M059J (cell line): ENCODE measurements around the gene RAB20. TPM values are rescaled to one million over a fixed set of nuclear protein-coding genes. Genes with fewer than 3 reads are reported as not detected.
"Not testable (repeated sequence)": the region's sequence is repeated elsewhere in the genome, so short reads cannot be mapped to it uniquely, and the experiment has no call there.

Experiments
- DNase-seq: peaks from one replicate; pipeline ENCODE4 v3.0.0-alpha.2; 2012; ENCODE audit warnings: low read depth
- total RNA-seq: library from RNA; depleted of rRNA; stranded (reverse); fragments of >200 nt; shearing (Covaris generic); gene quantifications from 2 replicates; pipeline ENCODE4 v1.2.3, GENCODE V29; 2014; rRNA removed

Gene RAB20, protein sequence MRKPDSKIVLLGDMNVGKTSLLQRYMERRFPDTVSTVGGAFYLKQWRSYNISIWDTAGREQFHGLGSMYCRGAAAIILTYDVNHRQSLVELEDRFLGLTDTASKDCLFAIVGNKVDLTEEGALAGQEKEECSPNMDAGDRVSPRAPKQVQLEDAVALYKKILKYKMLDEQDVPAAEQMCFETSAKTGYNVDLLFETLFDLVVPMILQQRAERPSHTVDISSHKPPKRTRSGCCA
- 6.1 and 9.3 TPM in 2 replicates for total RNA-seq

DNA sequence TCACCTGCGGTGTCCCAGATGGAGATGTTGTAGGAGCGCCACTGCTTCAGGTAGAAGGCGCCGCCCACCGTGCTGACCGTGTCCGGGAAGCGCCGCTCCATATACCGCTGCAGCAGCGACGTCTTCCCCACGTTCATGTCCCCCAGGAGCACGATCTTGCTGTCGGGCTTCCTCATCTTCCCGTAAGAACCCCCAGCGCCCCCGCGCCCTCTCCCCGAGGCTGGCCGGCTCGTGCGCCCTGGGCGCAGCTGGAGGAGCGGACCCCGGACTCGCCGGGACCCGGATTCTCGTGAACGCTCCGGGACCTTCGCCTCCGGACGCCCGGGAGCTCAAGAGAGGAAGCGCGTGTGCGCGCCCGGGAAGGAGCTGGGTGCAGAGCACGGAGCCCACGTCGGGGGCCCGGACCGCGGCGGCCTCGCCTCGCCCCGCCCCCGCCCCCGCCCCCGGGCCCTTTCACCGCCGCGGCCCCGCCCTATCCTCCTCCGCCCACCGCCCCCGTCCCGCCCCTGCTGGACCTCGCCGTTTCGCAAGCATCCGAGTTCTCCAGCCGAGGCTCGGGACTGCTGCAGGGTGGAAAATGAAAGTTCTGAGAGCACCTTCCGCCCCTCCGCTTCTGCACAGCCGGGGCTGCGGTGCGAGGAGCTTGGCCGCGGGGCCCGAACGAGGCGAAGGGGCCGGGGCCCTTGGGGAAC, at the start of gene RAB20:
Gene RAB20, minus strand, starts transcription at position 379 of the 692 bp plus-strand sequence. Its CDS starts 203 bp downstream, at position 176.
- peak; percentile 75 for DNase-seq

DNA sequence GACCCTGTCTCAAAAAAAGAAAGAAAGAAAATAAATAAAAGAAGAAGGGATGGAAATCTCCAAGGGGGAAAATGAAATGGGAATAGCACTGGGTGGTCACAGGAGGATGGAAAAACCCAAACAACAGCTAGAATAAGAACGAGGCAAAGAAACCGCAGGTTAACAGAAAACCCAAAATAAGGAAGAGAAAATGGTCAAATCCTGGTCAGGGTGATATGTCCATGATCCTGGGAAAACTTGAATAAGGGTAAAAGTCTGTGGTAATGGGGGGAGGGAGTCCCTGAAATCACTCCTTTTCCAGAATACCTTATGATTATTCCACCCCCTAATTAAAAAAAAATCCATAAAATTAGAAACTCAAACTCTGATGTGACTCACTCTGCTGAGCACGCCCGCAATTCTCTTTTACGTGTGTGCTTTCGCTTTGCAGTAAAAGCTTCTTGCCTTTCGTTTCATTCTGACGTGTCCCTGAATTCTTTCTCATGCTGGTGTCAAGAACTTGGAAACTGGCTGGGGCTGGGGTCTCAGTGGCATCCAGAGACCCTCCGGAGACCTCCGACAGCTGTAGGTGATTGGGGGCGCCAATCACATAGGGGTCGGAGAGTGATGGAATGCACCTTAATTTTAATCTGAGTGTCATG, 49.6 kb upstream of the RAB20 start:
- peak; percentile 32 for DNase-seq

- no peak for DNase-seq
These were observed 46.2 kb upstream of the RAB20 start for GRCh38 chr13:110607675-110608224.

DNA sequence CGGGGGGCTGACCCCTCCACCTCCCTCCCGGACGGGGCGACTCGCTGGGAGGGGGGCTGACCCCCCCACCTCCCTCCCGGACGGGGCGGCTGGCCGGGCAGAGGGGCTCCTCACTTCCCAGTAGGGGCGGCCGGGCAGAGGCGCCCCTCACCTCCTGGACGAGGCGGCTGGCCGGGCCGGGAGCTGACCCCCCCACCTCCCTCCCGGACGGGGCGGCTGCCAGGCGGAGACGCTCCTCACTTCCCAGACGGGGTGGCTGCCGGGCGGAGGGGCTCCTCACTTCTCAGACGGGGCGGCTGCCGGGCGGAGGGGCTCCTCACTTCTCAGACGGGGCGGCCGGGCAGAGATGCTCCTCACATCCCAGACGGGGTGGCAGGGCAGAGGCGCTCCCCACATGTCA, 44.8 kb upstream of the RAB20 start:
- not testable (repeated sequence) for DNase-seq

DNA sequence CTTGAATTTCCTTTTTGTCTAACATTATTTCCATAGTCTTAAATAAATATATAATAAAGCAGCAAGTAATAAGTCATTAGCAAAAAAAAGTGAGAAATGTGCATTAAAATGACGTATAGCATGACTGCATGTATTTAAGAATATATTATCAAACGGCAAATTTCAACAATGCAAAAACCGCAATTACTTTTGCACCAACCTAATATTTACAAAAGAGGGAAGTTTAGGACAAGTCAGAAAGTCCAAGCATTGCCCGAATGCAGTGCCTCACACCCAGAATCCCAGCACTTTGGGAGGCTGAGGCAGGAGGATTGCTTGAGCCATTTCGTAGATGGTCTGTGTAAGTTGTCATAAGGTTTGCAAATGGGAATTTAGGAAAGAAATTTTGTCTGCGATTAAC, 43.6 kb upstream of the RAB20 start:
- DNase-seq, result no peak

DNA sequence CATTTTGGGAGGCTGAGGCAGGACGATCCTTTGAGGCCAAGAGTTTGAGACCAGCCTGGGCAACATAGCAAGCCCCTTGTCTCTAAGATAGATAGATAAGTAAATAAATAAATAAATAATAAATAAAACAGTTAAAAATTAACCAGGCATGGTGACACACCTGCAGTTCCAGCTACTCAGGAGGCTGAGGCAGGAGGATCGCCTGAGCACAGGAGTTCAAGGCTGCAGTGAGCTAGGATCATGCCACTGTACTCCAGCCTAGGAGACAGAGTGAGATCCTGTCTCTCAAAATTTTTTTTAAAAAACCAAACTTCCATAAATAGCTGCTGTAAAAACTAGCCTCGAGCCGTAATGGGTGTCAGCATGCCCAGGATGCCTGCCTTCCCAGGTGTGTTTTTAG, 39.5 kb upstream of the RAB20 start:
- no peak for DNase-seq

- DNase-seq, result no peak
These were observed 38.8 kb upstream of the RAB20 start for GRCh38 chr13:110600261-110600819.

GRCh38 chr13:110597041-110597689, 35.6 kb upstream of the RAB20 start:
- no peak for DNase-seq

- DNase-seq, result peak; percentile 62
These were observed 32.1 kb upstream of the RAB20 start for GRCh38 chr13:110593430-110594130.

DNA sequence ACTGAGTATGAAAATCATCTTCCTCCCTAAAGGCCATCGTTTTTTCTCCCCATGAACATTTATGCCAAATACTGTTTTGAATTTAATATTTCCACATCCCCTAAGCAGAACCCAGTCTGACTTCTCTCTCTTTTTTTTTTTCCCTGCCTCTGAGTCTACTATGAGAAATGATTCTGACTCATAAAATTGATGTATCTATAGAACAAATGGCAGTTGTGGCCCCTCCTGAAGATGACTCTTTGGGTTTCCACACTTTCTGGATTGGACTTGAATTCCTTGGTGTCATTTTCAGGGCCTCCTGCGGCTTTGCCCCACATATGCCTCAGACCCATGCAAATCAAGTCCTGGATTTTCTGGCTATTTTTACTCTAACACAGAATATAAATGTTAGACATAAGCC, 31.1 kb upstream of the RAB20 start:
- DNase-seq, result no peak

DNA sequence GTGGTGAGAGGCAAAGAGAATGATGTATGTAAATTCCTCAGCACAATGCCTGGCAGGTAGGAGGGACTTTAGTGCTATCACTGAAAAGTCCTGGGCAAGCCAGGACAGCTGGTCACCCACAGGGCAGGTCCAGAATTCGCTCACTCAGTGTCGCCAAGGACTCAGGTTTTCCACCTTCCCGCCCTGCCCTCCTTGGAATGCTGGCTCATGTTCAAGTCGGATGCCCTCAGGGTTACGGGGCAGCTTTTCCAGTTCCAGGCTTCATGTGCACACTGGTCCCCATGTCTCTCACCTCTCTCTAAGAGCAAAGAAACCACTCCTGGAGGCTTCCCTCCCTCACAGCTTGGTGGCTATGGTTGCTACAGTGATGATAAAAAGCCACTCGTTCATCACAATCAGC, 29.1 kb upstream of the RAB20 start:
- peak; percentile 15 for DNase-seq

GRCh38 chr13:110589793-110590390, 28.4 kb upstream of the RAB20 start:
- DNase-seq, result no peak

DNA sequence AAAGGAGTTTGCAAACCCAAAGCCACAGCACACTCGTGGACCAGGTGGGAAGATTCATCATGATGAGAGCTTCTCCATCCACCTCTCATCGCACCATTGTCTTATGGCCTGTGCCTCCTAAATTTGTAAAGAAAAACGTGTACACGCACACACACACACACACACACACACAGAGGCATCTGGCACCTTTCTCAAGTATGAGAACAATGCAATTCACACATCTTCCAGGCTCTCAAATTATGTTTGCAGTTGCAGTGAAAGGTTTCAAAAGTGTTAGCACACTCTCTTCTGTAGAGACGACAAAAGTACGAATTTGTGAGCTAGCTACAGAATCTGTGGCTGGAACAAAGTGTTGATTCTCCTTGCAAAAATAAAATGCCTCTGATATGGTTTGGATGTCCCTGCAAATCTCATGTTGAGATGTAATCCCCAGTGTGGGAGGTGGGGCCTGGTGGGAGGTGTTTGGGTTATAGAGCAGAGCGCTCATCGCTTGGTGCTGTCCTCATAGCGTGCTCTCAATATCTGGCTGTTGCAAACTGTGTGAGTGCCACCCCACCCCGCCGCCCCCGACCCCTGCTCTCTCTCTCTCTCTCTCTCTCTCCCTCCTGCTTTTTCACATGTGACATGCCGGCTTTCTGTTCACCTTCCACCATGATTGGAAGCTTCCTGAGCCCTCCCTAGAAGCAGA, 21.8 kb upstream of the RAB20 start:
- DNase-seq, result no peak

GRCh38 chr13:110582421-110582954, 21.0 kb upstream of the RAB20 start:
- DNase-seq, result no peak

GRCh38 chr13:110581506-110582185, 20.1 kb upstream of the RAB20 start:
- DNase-seq, result no peak

DNA sequence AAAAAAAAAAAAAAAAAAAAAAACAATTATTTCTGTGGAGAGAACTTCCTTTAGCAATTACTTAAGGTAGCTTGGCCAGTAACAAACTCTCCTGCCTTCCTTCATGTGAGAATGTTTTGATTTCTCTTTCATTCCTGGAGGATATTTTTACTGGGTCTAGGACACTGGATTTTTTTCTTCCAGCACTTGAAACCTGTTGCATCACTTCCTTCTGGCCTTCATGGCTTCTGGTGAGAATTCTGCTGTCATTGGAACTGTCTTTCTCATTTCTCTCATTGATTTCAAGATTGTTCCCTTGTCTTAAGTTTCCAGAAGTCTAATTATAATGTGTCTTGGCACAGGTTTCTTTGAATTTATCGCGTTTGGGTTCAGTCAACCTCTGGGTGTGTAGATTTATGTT, 19.3 kb upstream of the RAB20 start:
- DNase-seq, result no peak

DNA sequence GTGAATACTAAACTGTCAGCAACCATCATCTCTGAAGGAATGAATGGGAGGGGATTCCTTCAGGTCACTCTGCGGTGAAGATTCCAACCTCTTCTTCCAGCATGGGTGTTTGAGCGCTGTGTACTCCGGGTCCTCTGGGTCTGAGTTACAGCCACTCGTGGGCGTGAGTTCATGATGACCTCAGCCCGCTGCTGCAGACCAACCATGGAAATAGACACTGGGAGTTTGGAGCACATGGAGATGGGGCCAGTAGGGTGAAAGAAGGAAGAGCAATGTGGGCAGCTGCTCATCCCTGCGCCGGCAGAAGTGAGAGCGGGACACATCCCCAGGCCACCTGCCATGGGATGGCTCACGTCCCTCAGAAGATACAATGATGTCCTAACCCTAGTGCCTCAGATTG, 16.8 kb upstream of the RAB20 start:
- no peak for DNase-seq

- DNase-seq, result no peak
These were observed 15.4 kb upstream of the RAB20 start for GRCh38 chr13:110576736-110577476.

DNA sequence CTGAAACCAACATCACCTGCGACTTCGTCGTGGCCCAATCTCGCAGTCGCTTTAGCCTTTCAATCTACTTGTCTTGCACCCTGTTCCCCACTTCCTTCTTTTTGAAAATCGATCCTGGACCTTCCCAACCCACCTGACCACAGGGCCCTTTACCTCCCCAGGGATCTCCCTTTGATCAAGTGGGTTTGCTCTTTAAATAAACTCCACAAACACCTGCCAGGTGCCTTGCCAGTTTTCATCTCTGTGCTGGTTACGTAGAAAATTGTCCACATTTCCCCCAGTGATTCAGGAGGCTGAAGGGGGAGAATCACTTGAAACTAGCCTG, 14.5 kb upstream of the RAB20 start:
- no peak for DNase-seq
